ENCODE results near the gene STK10.
A peak's percentile ranks its signal among the peaks of the same experiment; 100 is the strongest.

Gene STK10

DNA sequence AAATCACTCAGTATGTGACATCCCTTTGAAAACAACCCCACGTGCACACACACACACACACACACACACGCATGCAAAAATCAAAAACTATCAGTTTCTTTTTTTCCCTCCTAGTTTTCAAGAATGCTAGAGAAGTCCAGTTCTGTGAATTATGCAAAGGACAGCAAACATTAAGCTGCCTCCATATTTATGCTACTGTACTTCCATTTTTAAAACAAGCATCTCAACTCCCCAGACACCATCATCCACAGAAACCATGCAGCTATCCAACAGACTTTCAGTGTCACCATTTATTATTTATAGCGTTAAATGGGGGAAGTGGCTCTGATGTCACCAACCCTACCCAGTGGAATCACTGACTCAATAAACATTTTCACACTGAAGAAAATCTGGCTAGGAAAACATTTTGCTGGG lies 183.2 kb downstream of the STK10 start:
- DNase-seq = peak; percentile 38

DNA sequence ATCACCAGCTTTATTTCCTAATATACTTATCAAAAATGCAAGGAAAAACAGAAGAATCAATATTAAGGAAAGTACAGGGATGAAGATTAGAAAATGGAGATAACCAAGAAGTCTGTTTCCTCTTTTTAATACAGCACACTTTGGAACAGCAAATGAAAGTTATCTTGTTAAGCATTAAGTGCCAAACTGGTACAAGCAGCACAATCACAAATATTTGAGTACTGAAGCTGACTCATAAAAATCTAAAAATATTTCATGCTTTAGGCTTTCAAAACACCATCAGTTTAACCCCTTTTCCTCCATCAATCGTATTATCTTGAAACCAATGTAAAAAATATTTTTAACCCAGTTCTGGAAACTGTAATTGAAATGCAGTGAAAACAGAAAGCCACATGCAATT lies 184.3 kb downstream of the STK10 start:
- DNase-seq = no peak

DNA sequence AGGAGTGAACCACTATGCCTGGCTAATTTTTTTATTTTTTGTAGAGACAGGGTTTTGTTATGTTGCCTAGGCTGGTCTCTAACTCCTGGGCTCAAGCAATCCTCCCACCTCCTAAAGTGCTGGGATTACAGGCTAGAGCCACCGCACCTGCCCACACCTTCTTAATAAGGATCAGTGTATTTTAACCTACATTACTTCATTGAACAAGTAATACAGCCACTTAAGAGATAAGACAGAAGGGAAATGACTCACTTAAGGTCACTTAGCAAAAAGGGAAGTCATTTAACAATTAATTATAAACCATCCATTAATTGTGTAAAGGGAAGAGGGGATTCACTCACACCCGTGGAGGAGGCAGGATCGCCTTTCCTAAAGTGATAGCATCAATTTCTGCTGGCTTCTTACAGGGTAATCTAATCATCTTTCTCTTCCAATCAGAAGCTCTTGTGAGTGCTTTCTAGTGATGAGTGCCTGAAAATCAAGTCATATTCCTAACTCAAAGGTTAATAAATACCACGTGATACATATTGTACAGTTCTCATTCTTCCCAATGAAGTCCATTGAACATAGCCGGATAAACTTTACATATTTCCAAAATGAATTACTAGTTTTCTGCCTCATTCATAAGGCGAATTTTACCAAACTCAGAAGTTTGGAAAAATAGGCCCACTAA lies 185.0 kb downstream of the STK10 start:
- no peak for DNase-seq

GRCh38 chr5:172002310-172002709 lies 185.7 kb downstream of the STK10 start:
- no peak for DNase-seq

GRCh38 chr5:171999877-172000276 lies 188.1 kb downstream of the STK10 start:
- DNase-seq = no peak

DNA sequence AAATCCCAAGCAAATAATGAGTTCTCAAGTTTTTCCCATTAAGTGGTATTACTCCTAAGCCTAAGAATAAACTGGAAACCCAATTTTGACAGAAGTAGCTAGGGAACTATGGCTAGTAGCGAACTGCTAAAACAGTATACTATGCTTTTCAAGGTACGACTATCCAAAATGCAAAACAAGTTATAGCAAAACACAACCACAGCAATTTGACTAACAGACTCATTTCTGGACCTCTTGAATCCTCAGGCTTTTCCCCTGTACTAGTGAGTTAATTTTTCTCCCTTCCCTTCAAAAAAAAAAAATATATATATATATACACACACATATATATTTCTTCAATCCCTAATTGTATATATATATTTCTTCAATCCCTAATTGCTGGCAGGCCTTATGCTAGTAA lies 188.9 kb downstream of the STK10 start:
- DNase-seq = no peak

GRCh38 chr5:171997011-171997410 lies 191.0 kb downstream of the STK10 start:
- no peak for DNase-seq

DNA sequence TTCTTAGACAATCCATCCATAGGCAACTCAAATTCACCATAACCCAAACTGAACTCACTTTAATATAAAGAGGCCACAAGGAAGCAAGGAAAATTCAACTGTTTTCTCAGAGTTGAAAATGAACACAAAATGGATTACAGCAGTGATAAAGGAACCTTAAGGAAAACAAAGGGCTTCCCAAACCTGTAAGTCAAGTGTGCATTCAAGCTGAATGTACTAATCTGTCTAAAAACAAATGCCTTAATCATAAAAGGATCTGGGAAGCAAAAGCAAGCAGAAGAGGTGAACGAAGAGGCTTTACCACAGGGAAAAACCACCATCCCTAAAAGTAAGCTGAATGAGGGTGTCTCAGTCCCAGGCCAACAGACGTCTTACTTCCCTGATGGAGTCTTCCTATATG lies 195.2 kb downstream of the STK10 start:
- DNase-seq = no peak

DNA sequence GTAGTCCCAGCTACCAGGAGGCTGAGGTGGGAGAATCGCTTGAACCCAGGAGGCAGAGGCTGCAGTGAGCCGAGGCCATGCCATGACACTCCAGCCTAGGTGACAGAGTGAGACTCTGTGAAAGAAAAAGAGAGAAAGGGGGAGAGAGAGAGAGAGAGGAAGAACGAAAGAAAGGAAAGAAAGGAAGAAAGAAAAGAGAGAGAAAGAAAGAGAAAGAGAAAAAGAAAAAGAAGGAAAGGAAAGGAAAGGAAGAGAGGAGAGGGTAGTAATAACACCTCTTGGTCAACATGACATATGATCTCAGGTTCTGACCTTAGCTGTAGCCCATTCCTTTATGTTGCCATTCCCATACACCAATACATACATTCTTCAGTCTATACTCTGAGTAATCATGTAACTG lies 195.7 kb downstream of the STK10 start:
- no peak for DNase-seq
